GM12878 (cell line): Measurements from ENCODE around the gene ING3. TPM values are rescaled to one million over a fixed set of nuclear protein-coding genes. Genes with fewer than 3 reads are reported as not detected.

Source experiments
- ATAC-seq: fragments of 200-7000 bp; cut with Tn5 transposase; 3 replicates; pipeline ENCODE4 v1.9.1; 2020; ENCODE audit warnings: mild to moderate bottlenecking, moderate library complexity
- BruUV-seq: library from RNA; stranded (reverse); fragments of 400-500 nt; replicated peaks from 2 replicates; lab custom pipeline; 2021; lab: Mats Ljungman, UMichigan
- CTCF ChIA-PET: fragments of 300-600 bp; sonication (Branson Sonifier 250); formaldehyde crosslinking; extraction: SDS; loops from one replicate; lab custom pipeline; 2021; ENCODE audit warnings: inconsistent platforms; lab: Yijun Ruan, JAX
- POLR2A ChIA-PET: fragments of 350-600 bp; formaldehyde crosslinking; extraction: SDS; loops from one replicate; lab custom pipeline; 2021; ENCODE audit warnings: inconsistent platforms; lab: Charles Lee
- RAD21 ChIA-PET: fragments of 300-600 bp; sonication (Branson Sonifier 250); formaldehyde crosslinking; loops from one replicate; lab custom pipeline; 2023; ENCODE audit warnings: antibody characterized with exemption; ENCODE audit not compliant: unreplicated experiment; lab: Charles Lee
- SMC1A ChIA-PET: fragments of 300-600 bp; sonication (Branson Sonifier 250); formaldehyde crosslinking; loops from one replicate; lab custom pipeline; 2023; ENCODE audit not compliant: unreplicated experiment, uncharacterized antibody; lab: Charles Lee
- DNase-seq: peaks from one replicate; pipeline ENCODE4 v3.0.0-alpha.2; 2011; ENCODE audit warnings: low read depth, low spot score
- FAIRE-seq: peaks from 3 replicates; lab custom pipeline; 2011; peaks lifted over from hg19 to GRCh38; lab: Jason Lieb, UNC
- H2AFZ ChIP-seq: 2 replicates; pipeline ENCODE4 v1.6.0; 2011; ENCODE audit warnings: low read depth, low read length, control low read depth; ENCODE audit not compliant: control insufficient read depth
- H3K27ac ChIP-seq: 2 replicates; pipeline ENCODE4 v1.5.1; 2011; ENCODE audit warnings: control low read depth; ENCODE audit not compliant: control insufficient read depth, insufficient read depth
- H3K27me3 ChIP-seq, 2 experiments: replicated peaks in 1 of 2; 2 replicates each; pipeline versions ENCODE4 v1.6.0 to v1.6.1; 2011; ENCODE audit warnings: low read length in 1 of 2; ENCODE audit not compliant: control insufficient read depth in 2 of 2, insufficient read depth in 2 of 2
- H3K36me3 ChIP-seq, 2 experiments: 2 replicates each; pipeline ENCODE4 v1.5.1; 2011; ENCODE audit warnings: low read length in 1 of 2; ENCODE audit not compliant: control insufficient read depth in 2 of 2, insufficient read depth in 2 of 2
- H3K4me1 ChIP-seq: 2 replicates; pipeline ENCODE4 v1.6.1; 2011; ENCODE audit warnings: mild to moderate bottlenecking, low read length, moderate library complexity, mixed read lengths; ENCODE audit not compliant: control insufficient read depth, insufficient read depth
- H3K4me2 ChIP-seq: 2 replicates; pipeline ENCODE4 v1.6.0; 2011; ENCODE audit warnings: control low read depth; ENCODE audit not compliant: control insufficient read depth, insufficient read depth
- H3K4me3 ChIP-seq: fragments of 200-600 bp; sonication (generic); 2 replicates; pipeline ENCODE4 v1.5.1; 2016
- H3K79me2 ChIP-seq: 2 replicates; pipeline ENCODE4 v1.6.0; 2011; ENCODE audit warnings: low read length; ENCODE audit not compliant: control insufficient read depth, insufficient read depth
- H3K9ac ChIP-seq: 2 replicates; pipeline ENCODE4 v1.8.0; 2011; ENCODE audit warnings: low read length, control low read depth, mixed read lengths; ENCODE audit not compliant: control insufficient read depth, insufficient read depth
- H3K9me3 ChIP-seq: replicated peaks from 3 replicates; pipeline ENCODE4 v1.5.1; 2011; ENCODE audit warnings: mild to moderate bottlenecking, low read length; ENCODE audit not compliant: control insufficient read depth, insufficient read depth
- H4K20me1 ChIP-seq: 2 replicates; pipeline ENCODE4 v1.6.0; 2011; ENCODE audit not compliant: control insufficient read depth, insufficient read depth
- ETV6 ChIP-seq, 2 experiments: fragments of 450-650 bp in 1 of 2; IDR thresholded peaks in 1 of 2; conservative IDR thresholded peaks in 1 of 2; 2 replicates each; pipeline ENCODE4 v1.6.1; 2014; ENCODE audit warnings: antibody characterized with exemption in 1 of 2, borderline replicate concordance in 1 of 2, low read depth in 1 of 2, mild to moderate bottlenecking in 1 of 2, moderate library complexity in 1 of 2
- GABPA ChIP-seq: IDR thresholded peaks from 2 replicates; pipeline ENCODE4 v1.6.1; 2014; ENCODE audit warnings: antibody characterized with exemption, low read depth, mild to moderate bottlenecking, inconsistent platforms
- GATAD2B ChIP-seq: fragments of 450-650 bp; conservative IDR thresholded peaks from 2 replicates; pipeline ENCODE4 v1.6.1; 2017; ENCODE audit warnings: low read depth, mild to moderate bottlenecking, moderate library complexity
- NRF1 ChIP-seq: conservative IDR thresholded peaks from 2 replicates; pipeline ENCODE4 v1.6.1; 2011; ENCODE audit warnings: mild to moderate bottlenecking, low read depth, low read length, improper control_type of control experiment
- PAX5 ChIP-seq: IDR thresholded peaks from 2 replicates; pipeline ENCODE4 v1.6.1; 2011; ENCODE audit warnings: low read depth, low read length, borderline replicate concordance
- RB1 ChIP-seq: fragments of 450-650 bp; formaldehyde crosslinking; IDR thresholded peaks from 2 replicates; pipeline ENCODE4 v1.6.1; 2017; ENCODE audit warnings: mild to moderate bottlenecking, borderline replicate concordance
- RCOR1 ChIP-seq: conservative IDR thresholded peaks from 2 replicates; pipeline ENCODE4 v1.6.1; 2012; ENCODE audit warnings: low read depth, low read length, improper control_type of control experiment
- TCF12 ChIP-seq: IDR thresholded peaks from 2 replicates; pipeline ENCODE4 v1.6.1; 2011; ENCODE audit warnings: low read depth, mild to moderate bottlenecking, low read length
- WGBS: methylation state at CpG from one replicate; pipeline ENCODE4 v1.1.6; 2016; ENCODE audit warnings: low lambda C conversion rate; ENCODE audit not compliant: insufficient replicate concordance, insufficient coverage; ENCODE audit errors: missing lambda C conversion rate; 5-methylcytosine and 5-hydroxymethylcytosine counted together
- in situ Hi-C: fragments of 300-500 bp; cut with MboI; formaldehyde crosslinking; loops from 9 replicates; pipeline ENCODE4 v1.14.3; 2018; ENCODE audit warnings: mixed read lengths
- intact Hi-C: fragments of 100-400 bp; cut with micrococcal nuclease; formaldehyde crosslinking; loops from one replicate; pipeline ENCODE4 v1.14.2; 2022; ENCODE audit not compliant: unreplicated experiment
- polyA plus RNA-seq, 11 experiments: library from polyadenylated mRNA; depleted of rRNA in 4 of 11; unstranded in 6 of 11; stranded (reverse) in 5 of 11; fragments of >200 nt; fragmentation: Nextera tagmentation in 4 of 11; fragmentation: Illumina TruSeq in 1 of 11; extraction: Ambion mirVana in 4 of 11; extraction: Trizol in 1 of 11; gene quantifications; 1 replicate in 1 of 11; 2 replicates in 10 of 11; pipeline versions ENCODE4 v1.2.1 to v1.2.3, GENCODE V29; 2011 to 2016; ENCODE audit warnings: inconsistent platforms in 2 of 11, missing spikeins in 2 of 11, low read depth in 1 of 11
- total RNA-seq, 4 experiments: library from RNA; depleted of rRNA in 3 of 4; stranded (reverse); fragments of >200 nt in 3 of 4; fragmentation: Illumina TruSeq in 1 of 4; extraction: Trizol in 1 of 4; gene quantifications; 2 replicates each; pipeline versions ENCODE4 v1.2.1 to v1.2.3, GENCODE V29; 2013 to 2021
- TF ChIP-seq, protein P1 (sequence below): fragments of 450-650 bp; IDR thresholded peaks from 2 replicates; pipeline ENCODE4 v1.6.1; 2018; ENCODE audit warnings: mild to moderate bottlenecking, low read depth, moderate library complexity; ENCODE audit not compliant: partially characterized antibody
- TF ChIP-seq, protein P2 (sequence below): fragments of 450-650 bp; formaldehyde crosslinking; IDR thresholded peaks from 2 replicates; pipeline ENCODE4 v1.4.0; 2020; ENCODE audit warnings: mild to moderate bottlenecking, moderate library complexity
- TF ChIP-seq, protein P3 (sequence below): fragments of 450-650 bp; IDR thresholded peaks from 2 replicates; pipeline ENCODE4 v1.6.1; 2016; ENCODE audit warnings: mild to moderate bottlenecking
- TF ChIP-seq, protein P4 (sequence below): IDR thresholded peaks from 2 replicates; pipeline ENCODE4 v1.6.1; 2011; ENCODE audit warnings: borderline replicate concordance, low read depth, mild to moderate bottlenecking, moderate library complexity, low read length; ENCODE audit not compliant: insufficient read depth, poor library complexity, severe bottlenecking

The ING3 gene
- total and polyA plus RNA-seq, 10 of the 15 experiments (the other 5 are each of a cell fraction or from before 2014, with no cell fraction given) = 12.1 to 60.8 (median 28.8) TPM

DNA sequence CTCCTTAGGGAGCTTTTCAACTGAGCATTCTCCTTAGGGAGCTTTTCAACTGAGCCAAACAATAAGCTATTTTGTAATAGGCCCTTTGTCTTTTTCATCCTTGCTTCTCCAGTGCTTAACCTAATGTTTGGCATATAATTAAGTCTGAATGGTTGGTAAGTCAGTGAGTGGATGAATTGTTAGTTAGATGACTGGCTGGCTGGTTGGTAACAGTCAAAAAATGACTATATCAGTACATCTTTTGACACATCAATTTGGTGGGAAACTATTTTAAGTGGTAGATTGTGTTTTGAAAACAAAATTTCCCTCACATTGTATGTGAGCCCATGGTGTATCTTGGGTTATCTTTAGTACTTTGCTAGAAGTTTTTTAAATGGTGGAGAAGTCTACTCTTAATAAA lies 16.4 kb downstream of the ING3 start (continued):
- no peak for TF ChIP-seq PAX5
- no peak for TF ChIP-seq TCF12

- no peak overlapping the region for H3K4me3 ChIP-seq
- no peak for DNase-seq
- 100% methylated on average over 1 of the region's 1 CpG for WGBS
- no peak overlapping the region for H3K9ac ChIP-seq
- no peaks in the 10 kb centered on the region for H4K20me1 ChIP-seq
- in situ Hi-C loops = loop anchor here (25.0 kb wide), 1 partner anchor 563 kb away; no protein-coding TSS in a partner anchor
- no peak overlapping the region for H3K27ac ChIP-seq
- no TSS peak for BruUV-seq
- ChIA-PET CTCF (no interaction called here), RAD21 (interaction anchor here (1.3 kb wide), 1 partner anchor 134 kb away, joined by 3 read pairs; no protein-coding TSS in a partner anchor), POLR2A (no interaction called here), SMC1A (interaction anchor here (0.7 to 1.6 kb wide), 2 partner anchors 13 to 20 kb away, joined by 3 to 4 read pairs; no protein-coding TSS in a partner anchor)
- no peaks in the 10 kb centered on the region for H3K4me1 ChIP-seq
- no peak for FAIRE-seq
- intact Hi-C loops = no loop called here
- no peak overlapping the region for H3K4me2 ChIP-seq
- H3K9me3 ChIP-seq = no peaks in the 10 kb centered on the region
- H3K27me3 ChIP-seq = no peaks in the 10 kb centered on the region
- H3K79me2 ChIP-seq = no peaks in the 10 kb centered on the region
- peaks cover 3 to 13% of the 10 kb centered on the region in 2 experiments for H3K36me3 ChIP-seq
- H2AFZ ChIP-seq = no peak overlapping the region
- no peak for ATAC-seq
- TF ChIP-seq, protein P1, sequence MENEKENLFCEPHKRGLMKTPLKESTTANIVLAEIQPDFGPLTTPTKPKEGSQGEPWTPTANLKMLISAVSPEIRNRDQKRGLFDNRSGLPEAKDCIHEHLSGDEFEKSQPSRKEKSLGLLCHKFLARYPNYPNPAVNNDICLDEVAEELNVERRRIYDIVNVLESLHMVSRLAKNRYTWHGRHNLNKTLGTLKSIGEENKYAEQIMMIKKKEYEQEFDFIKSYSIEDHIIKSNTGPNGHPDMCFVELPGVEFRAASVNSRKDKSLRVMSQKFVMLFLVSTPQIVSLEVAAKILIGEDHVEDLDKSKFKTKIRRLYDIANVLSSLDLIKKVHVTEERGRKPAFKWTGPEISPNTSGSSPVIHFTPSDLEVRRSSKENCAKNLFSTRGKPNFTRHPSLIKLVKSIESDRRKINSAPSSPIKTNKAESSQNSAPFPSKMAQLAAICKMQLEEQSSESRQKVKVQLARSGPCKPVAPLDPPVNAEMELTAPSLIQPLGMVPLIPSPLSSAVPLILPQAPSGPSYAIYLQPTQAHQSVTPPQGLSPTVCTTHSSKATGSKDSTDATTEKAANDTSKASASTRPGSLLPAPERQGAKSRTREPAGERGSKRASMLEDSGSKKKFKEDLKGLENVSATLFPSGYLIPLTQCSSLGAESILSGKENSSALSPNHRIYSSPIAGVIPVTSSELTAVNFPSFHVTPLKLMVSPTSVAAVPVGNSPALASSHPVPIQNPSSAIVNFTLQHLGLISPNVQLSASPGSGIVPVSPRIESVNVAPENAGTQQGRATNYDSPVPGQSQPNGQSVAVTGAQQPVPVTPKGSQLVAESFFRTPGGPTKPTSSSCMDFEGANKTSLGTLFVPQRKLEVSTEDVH = no peak
- TF ChIP-seq RB1 = no peak
- TF ChIP-seq, protein P2, sequence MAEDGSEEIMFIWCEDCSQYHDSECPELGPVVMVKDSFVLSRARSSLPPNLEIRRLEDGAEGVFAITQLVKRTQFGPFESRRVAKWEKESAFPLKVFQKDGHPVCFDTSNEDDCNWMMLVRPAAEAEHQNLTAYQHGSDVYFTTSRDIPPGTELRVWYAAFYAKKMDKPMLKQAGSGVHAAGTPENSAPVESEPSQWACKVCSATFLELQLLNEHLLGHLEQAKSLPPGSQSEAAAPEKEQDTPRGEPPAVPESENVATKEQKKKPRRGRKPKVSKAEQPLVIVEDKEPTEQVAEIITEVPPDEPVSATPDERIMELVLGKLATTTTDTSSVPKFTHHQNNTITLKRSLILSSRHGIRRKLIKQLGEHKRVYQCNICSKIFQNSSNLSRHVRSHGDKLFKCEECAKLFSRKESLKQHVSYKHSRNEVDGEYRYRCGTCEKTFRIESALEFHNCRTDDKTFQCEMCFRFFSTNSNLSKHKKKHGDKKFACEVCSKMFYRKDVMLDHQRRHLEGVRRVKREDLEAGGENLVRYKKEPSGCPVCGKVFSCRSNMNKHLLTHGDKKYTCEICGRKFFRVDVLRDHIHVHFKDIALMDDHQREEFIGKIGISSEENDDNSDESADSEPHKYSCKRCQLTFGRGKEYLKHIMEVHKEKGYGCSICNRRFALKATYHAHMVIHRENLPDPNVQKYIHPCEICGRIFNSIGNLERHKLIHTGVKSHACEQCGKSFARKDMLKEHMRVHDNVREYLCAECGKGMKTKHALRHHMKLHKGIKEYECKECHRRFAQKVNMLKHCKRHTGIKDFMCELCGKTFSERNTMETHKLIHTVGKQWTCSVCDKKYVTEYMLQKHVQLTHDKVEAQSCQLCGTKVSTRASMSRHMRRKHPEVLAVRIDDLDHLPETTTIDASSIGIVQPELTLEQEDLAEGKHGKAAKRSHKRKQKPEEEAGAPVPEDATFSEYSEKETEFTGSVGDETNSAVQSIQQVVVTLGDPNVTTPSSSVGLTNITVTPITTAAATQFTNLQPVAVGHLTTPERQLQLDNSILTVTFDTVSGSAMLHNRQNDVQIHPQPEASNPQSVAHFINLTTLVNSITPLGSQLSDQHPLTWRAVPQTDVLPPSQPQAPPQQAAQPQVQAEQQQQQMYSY (CRISPR knock-in tag) = no peak
- TF ChIP-seq RCOR1 = no peak
- TF ChIP-seq, protein P3, sequence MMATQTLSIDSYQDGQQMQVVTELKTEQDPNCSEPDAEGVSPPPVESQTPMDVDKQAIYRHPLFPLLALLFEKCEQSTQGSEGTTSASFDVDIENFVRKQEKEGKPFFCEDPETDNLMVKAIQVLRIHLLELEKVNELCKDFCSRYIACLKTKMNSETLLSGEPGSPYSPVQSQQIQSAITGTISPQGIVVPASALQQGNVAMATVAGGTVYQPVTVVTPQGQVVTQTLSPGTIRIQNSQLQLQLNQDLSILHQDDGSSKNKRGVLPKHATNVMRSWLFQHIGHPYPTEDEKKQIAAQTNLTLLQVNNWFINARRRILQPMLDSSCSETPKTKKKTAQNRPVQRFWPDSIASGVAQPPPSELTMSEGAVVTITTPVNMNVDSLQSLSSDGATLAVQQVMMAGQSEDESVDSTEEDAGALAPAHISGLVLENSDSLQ = no peak
- TF ChIP-seq GATAD2B = no peak
- TF ChIP-seq, protein P4, sequence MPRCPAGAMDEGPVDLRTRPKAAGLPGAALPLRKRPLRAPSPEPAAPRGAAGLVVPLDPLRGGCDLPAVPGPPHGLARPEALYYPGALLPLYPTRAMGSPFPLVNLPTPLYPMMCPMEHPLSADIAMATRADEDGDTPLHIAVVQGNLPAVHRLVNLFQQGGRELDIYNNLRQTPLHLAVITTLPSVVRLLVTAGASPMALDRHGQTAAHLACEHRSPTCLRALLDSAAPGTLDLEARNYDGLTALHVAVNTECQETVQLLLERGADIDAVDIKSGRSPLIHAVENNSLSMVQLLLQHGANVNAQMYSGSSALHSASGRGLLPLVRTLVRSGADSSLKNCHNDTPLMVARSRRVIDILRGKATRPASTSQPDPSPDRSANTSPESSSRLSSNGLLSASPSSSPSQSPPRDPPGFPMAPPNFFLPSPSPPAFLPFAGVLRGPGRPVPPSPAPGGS = no peak
- no peak for TF ChIP-seq NRF1
- no peak for TF ChIP-seq GABPA
- no peak for TF ChIP-seq ETV6 (conservative IDR thresholded peaks at IDR 0.05 in 1 of 2, IDR thresholded peaks at IDR 0.05 in 1 of 2; ENCODE audit: borderline replicate concordance in 1 of 2, low read depth in 1 of 2)
Observed at GRCh38 chr7:120973849-120974248, 23.3 kb downstream of the ING3 start.
